Lower leg skin (tissue), 3 donors: ENCODE results near the gene ZDHHC7.

Source experiments
- CTCF ChIP-seq, 3 donors: fragments of 450-650 bp; IDR thresholded peaks; one replicate each; pipeline ENCODE4 v1.5.1; 2016; ENCODE audit warnings: antibody characterized with exemption in 3 of 3, mild to moderate bottlenecking in 3 of 3, moderate library complexity in 2 of 3
- POLR2A ChIP-seq, 2 donors: fragments of 450-650 bp; IDR thresholded peaks; one replicate each; pipeline ENCODE4 v1.6.1; 2016 to 2017; ENCODE audit warnings: antibody characterized with exemption in 2 of 2, mild to moderate bottlenecking in 1 of 2, moderate library complexity in 1 of 2

- TF ChIP-seq CTCF (IDR thresholded peaks at IDR 0.05) (no peak), POLR2A (IDR thresholded peaks at IDR 0.05) (no peak)
Measured at GRCh38 chr16:84947022-84947421, 64.3 kb downstream of the ZDHHC7 start.
